ENCODE data around the gene NME7.

- TF ChIP-seq EZH2phosphoT487 (IDR thresholded peaks at IDR 0.05; ENCODE audit: insufficient read depth, low read depth) (no peak), EZH2 (IDR thresholded peaks at IDR 0.05; ENCODE audit: insufficient read depth, poor library complexity, severe bottlenecking) (no peak)
These were observed 247.5 kb downstream of the NME7 start for GRCh38 chr1:169120066-169120465.
